ENCODE data around the gene AK4.

AK4 gene

GRCh38 chr1:65250826-65251225, 102.8 kb downstream of the AK4 start:
- no peak for DNase-seq (ENCODE audit: low spot score)

- no peak for DNase-seq (ENCODE audit: low spot score)
These were observed 105.9 kb downstream of the AK4 start for GRCh38 chr1:65253800-65254319.

GRCh38 chr1:65254320-65255034, 106.5 kb downstream of the AK4 start:
- DNase-seq (ENCODE audit: low spot score), result peak; percentile 97

GRCh38 chr1:65255035-65255655, 107.1 kb downstream of the AK4 start:
- no peak for DNase-seq (ENCODE audit: low spot score)

GRCh38 chr1:65255656-65256050, 107.7 kb downstream of the AK4 start:
- no peak for DNase-seq (ENCODE audit: low spot score)

GRCh38 chr1:65256860-65257708, 109.1 kb downstream of the AK4 start:
- DNase-seq (ENCODE audit: low spot score), result no peak

- DNase-seq (ENCODE audit: low spot score), result no peak
These were observed 110.1 kb downstream of the AK4 start for GRCh38 chr1:65258106-65258505.

GRCh38 chr1:65259816-65260215, 111.8 kb downstream of the AK4 start:
- no peak for DNase-seq (ENCODE audit: low spot score)

- DNase-seq (ENCODE audit: low spot score), result no peak
These were observed 113.0 kb downstream of the AK4 start for GRCh38 chr1:65260851-65261473.

- DNase-seq (ENCODE audit: low spot score), result no peak
These were observed 115.3 kb downstream of the AK4 start for GRCh38 chr1:65263286-65263685.

GRCh38 chr1:65264197-65264929, 116.4 kb downstream of the AK4 start:
- DNase-seq (ENCODE audit: low spot score), result peak; percentile 41

- DNase-seq (ENCODE audit: low spot score), result no peak
These were observed 117.3 kb downstream of the AK4 start for GRCh38 chr1:65265296-65265650.

- peak; percentile 82 for DNase-seq (ENCODE audit: low spot score)
These were observed 117.8 kb downstream of the AK4 start for GRCh38 chr1:65265651-65266351.

GRCh38 chr1:65266476-65266875, 118.5 kb downstream of the AK4 start:
- no peak for DNase-seq (ENCODE audit: low spot score)

- DNase-seq (ENCODE audit: low spot score), result no peak
These were observed 119.3 kb downstream of the AK4 start for GRCh38 chr1:65267271-65267670.

- no peak for DNase-seq (ENCODE audit: low spot score)
These were observed 119.7 kb downstream of the AK4 start for GRCh38 chr1:65267683-65268082.

- DNase-seq (ENCODE audit: low spot score), result no peak
These were observed 121.6 kb downstream of the AK4 start for GRCh38 chr1:65269612-65270011.

- no peak for DNase-seq (ENCODE audit: low spot score)
These were observed 128.4 kb downstream of the AK4 start for GRCh38 chr1:65276197-65276939.

- DNase-seq (ENCODE audit: low spot score), result no peak
These were observed 129.8 kb downstream of the AK4 start for GRCh38 chr1:65277605-65278347.
